Activated CD8-positive, alpha-beta memory T cell treated with anti-CD3 and anti-CD28 coated beads, Interleukin-2, amount 50 U/mL, for 4 hours (primary cell): ENCODE data around the gene PEX7.
"Not testable (repeated sequence)": the region's sequence is repeated elsewhere in the genome, so short reads cannot be mapped to it uniquely, and the experiment has no call there.

Experiments
- DNase-seq: peaks from one replicate; pipeline ENCODE4 v3.0.0-alpha.2; 2020

Gene PEX7

GRCh38 chr6:136846477-136846876 is 24.1 kb downstream of the PEX7 start:
- not testable (repeated sequence) for DNase-seq

- DNase-seq: not testable (repeated sequence)
Measured at GRCh38 chr6:136849979-136850563, 27.7 kb downstream of the PEX7 start.

- DNase-seq: no peak
Measured at GRCh38 chr6:136859430-136859829, 37.0 kb downstream of the PEX7 start.

GRCh38 chr6:136860043-136860442 is 37.7 kb downstream of the PEX7 start:
- DNase-seq: no peak

- no peak for DNase-seq
Measured at GRCh38 chr6:136862662-136863061, 40.3 kb downstream of the PEX7 start.

- no peak for DNase-seq
Measured at GRCh38 chr6:136863752-136864151, 41.4 kb downstream of the PEX7 start.

GRCh38 chr6:136864676-136865075 is 42.3 kb downstream of the PEX7 start:
- no peak for DNase-seq

GRCh38 chr6:136866872-136867416 is 44.6 kb downstream of the PEX7 start:
- no peak for DNase-seq

GRCh38 chr6:136869451-136869850 is 47.1 kb downstream of the PEX7 start:
- DNase-seq: no peak

- DNase-seq: no peak
Measured at GRCh38 chr6:136873748-136874147, 51.4 kb downstream of the PEX7 start.

- DNase-seq: not testable (repeated sequence)
Measured at GRCh38 chr6:136876469-136876868, 54.1 kb downstream of the PEX7 start.

- DNase-seq: no peak
Measured at GRCh38 chr6:136880748-136881460, 58.5 kb downstream of the PEX7 start.

GRCh38 chr6:136886091-136886490 is 63.7 kb downstream of the PEX7 start:
- no peak for DNase-seq

- DNase-seq: no peak
Measured at GRCh38 chr6:136887953-136888352, 65.6 kb downstream of the PEX7 start.

- DNase-seq: no peak
Measured at GRCh38 chr6:136889271-136890193, 67.1 kb downstream of the PEX7 start.

GRCh38 chr6:136890194-136890839 is 67.9 kb downstream of the PEX7 start:
- DNase-seq: no peak

- DNase-seq: no peak
Measured at GRCh38 chr6:136890986-136891385, 68.6 kb downstream of the PEX7 start.

GRCh38 chr6:136893187-136893586 is 70.8 kb downstream of the PEX7 start:
- no peak for DNase-seq

- DNase-seq: no peak
Measured at GRCh38 chr6:136895901-136896300, 73.5 kb downstream of the PEX7 start.

GRCh38 chr6:136897071-136897470 is 74.7 kb downstream of the PEX7 start:
- no peak for DNase-seq

GRCh38 chr6:136901212-136901784 is 78.9 kb downstream of the PEX7 start:
- DNase-seq: no peak

- DNase-seq: not testable (repeated sequence)
Measured at GRCh38 chr6:136904477-136904876, 82.1 kb downstream of the PEX7 start.
